Activated naive CD8-positive, alpha-beta T cell treated with anti-CD3 and anti-CD28 coated beads for 36 hours (primary cell): ENCODE measurements around the gene SMARCA5. TPM values are rescaled to one million over a fixed set of nuclear protein-coding genes. Genes with fewer than 3 reads are reported as not detected.
A peak's percentile ranks its signal among the peaks of the same experiment; 100 is the strongest.
"Not testable (repeated sequence)": the region's sequence is repeated elsewhere in the genome, so short reads cannot be mapped to it uniquely, and the experiment has no call there.

Experiments
- DNase-seq: peaks from one replicate; pipeline ENCODE4 v3.0.0; 2021
- H3K27ac Mint-ChIP-seq: one replicate; pipeline ENCODE4 v1.8.0; 2022; ENCODE audit warnings: mild to moderate bottlenecking, moderate library complexity, mixed read lengths
- H3K27me3 Mint-ChIP-seq: one replicate; pipeline ENCODE4 v1.8.0; 2022; ENCODE audit warnings: mild to moderate bottlenecking, mixed read lengths
- H3K36me3 Mint-ChIP-seq: one replicate; pipeline ENCODE4 v1.8.0; 2021; ENCODE audit warnings: mild to moderate bottlenecking, mixed read lengths
- H3K4me1 Mint-ChIP-seq: one replicate; pipeline ENCODE4 v1.8.0; 2021; ENCODE audit warnings: mixed read lengths
- H3K4me3 Mint-ChIP-seq: one replicate; pipeline ENCODE4 v1.8.0; 2022; ENCODE audit warnings: mild to moderate bottlenecking, moderate library complexity, mixed read lengths
- H3K9me3 Mint-ChIP-seq: one replicate; pipeline ENCODE4 v1.8.0; 2022; ENCODE audit warnings: mixed read lengths
- total RNA-seq, 2 experiments: library from RNA; stranded (reverse); gene quantifications; one replicate each; pipeline ENCODE4 v1.2.3, GENCODE V29; 2021

Gene SMARCA5
- total RNA-seq, 2 experiments from 2014 or later: 68.2 to 68.5 TPM

- peaks cover 31% of the 10 kb centered on the region for H3K36me3 Mint-ChIP-seq
- no peaks in the 10 kb centered on the region for H3K9me3 Mint-ChIP-seq
- peak overlapping the region; percentile 90 for H3K4me3 Mint-ChIP-seq
- no peaks in the 10 kb centered on the region for H3K27me3 Mint-ChIP-seq
- H3K4me1 Mint-ChIP-seq: peaks cover 35% of the 10 kb centered on the region
- peak; percentile 16 for DNase-seq
- peak overlapping the region; percentile 96 for H3K27ac Mint-ChIP-seq
Measured at GRCh38 chr4:143514497-143514896, 995 bp downstream of the SMARCA5 start.

DNA sequence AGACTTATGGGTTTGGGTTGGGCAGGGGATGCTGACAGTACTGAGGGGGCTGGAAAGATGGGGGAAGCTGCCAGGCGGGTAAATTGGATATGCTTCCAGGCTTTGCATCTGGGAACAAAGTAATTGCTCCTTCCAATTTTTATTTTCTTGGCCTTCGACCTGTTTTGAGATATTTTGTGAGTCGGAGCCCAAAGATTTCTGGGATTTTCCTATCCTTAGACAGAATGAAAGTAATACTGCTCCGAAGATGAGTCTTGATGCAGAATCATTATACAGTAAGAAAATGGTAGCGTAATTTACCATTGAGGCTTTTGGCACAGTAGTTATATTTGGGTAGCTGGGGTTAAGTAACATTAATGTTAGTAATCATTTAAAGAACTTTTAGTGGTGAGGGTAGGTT is 1.4 kb downstream of the SMARCA5 start:
- H3K9me3 Mint-ChIP-seq: no peaks in the 10 kb centered on the region
- H3K36me3 Mint-ChIP-seq: peaks cover 35% of the 10 kb centered on the region
- H3K27me3 Mint-ChIP-seq: no peaks in the 10 kb centered on the region
- H3K27ac Mint-ChIP-seq: peak overlapping the region; percentile 96
- no peak for DNase-seq
- peaks cover 39% of the 10 kb centered on the region for H3K4me1 Mint-ChIP-seq
- peak overlapping the region; percentile 90 for H3K4me3 Mint-ChIP-seq

- H3K4me3 Mint-ChIP-seq: peak overlapping the region; percentile 90
- H3K27me3 Mint-ChIP-seq: no peaks in the 10 kb centered on the region
- peaks cover 36% of the 10 kb centered on the region for H3K36me3 Mint-ChIP-seq
- no peaks in the 10 kb centered on the region for H3K9me3 Mint-ChIP-seq
- peaks cover 48% of the 10 kb centered on the region for H3K4me1 Mint-ChIP-seq
- H3K27ac Mint-ChIP-seq: peak overlapping the region; percentile 56
- DNase-seq: no peak
Measured at GRCh38 chr4:143515905-143516304, 2.4 kb downstream of the SMARCA5 start.

GRCh38 chr4:143517764-143518163 is 4.3 kb downstream of the SMARCA5 start:
- H3K9me3 Mint-ChIP-seq: no peaks in the 10 kb centered on the region
- H3K27ac Mint-ChIP-seq: peak overlapping the region; percentile 16
- no peaks in the 10 kb centered on the region for H3K27me3 Mint-ChIP-seq
- no peak for DNase-seq
- H3K4me1 Mint-ChIP-seq: peaks cover 57% of the 10 kb centered on the region
- no peak overlapping the region for H3K4me3 Mint-ChIP-seq
- peaks cover 44% of the 10 kb centered on the region for H3K36me3 Mint-ChIP-seq

- Mint-ChIP-seq H3K9me3 (no peaks in the 10 kb centered on the region), H3K27me3 (no peaks in the 10 kb centered on the region), H3K36me3 (peaks cover 28% of the 10 kb centered on the region), H3K4me3 (no peak overlapping the region), H3K4me1 (peaks cover 43% of the 10 kb centered on the region), H3K27ac (no peak overlapping the region)
- no peak for DNase-seq
Measured at GRCh38 chr4:143524211-143524610, 10.7 kb downstream of the SMARCA5 start.

DNA sequence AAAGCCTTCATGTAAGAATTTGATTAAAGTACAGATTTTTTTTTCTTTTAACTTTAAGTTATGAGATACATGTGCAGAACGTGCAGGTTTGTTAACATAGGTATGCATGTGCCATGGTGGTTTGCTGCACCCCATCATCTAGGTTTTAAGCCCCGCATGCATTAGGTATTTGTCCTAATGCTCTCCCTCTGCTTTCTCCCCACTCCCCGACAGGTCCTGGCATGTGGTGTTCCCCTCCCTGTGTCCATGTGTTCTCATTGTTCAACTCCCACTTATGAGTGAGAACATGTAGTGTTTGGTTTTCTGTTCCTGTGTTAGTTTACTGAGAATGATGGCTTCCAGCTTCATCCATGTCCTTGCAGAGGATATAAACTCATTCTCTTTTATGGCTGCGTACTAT is 14.5 kb downstream of the SMARCA5 start:
- Mint-ChIP-seq H3K4me1 (peaks cover 16% of the 10 kb centered on the region), H3K36me3 (peaks cover 20% of the 10 kb centered on the region)
- H3K4me3 Mint-ChIP-seq, H3K27ac Mint-ChIP-seq, H3K27me3 Mint-ChIP-seq, DNase-seq, H3K9me3 Mint-ChIP-seq: not testable (repeated sequence)

DNA sequence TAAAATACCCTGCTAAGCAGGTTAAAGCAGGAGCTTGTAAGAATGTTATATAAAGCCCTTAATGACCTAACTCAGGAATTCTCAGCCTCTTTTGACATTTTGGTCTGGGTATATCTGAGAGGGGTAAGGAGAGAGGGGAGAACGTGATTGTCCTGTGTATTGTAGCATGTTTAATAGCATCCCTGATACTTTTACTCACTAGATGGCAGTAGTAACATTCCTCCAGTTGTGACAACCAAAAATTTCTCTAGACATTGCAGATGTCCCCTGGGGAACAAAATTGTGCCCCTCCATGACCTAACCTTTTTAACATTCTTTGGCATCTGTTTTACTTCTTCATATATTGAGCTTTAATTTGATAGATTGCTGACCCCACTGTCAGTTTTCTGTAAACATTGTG is 17.9 kb downstream of the SMARCA5 start:
- no peak for DNase-seq
- Mint-ChIP-seq H3K4me1 (peaks cover 6% of the 10 kb centered on the region), H3K27ac (no peak overlapping the region), H3K36me3 (peaks cover 19% of the 10 kb centered on the region), H3K27me3 (no peaks in the 10 kb centered on the region), H3K9me3 (no peaks in the 10 kb centered on the region), H3K4me3 (no peak overlapping the region)

DNA sequence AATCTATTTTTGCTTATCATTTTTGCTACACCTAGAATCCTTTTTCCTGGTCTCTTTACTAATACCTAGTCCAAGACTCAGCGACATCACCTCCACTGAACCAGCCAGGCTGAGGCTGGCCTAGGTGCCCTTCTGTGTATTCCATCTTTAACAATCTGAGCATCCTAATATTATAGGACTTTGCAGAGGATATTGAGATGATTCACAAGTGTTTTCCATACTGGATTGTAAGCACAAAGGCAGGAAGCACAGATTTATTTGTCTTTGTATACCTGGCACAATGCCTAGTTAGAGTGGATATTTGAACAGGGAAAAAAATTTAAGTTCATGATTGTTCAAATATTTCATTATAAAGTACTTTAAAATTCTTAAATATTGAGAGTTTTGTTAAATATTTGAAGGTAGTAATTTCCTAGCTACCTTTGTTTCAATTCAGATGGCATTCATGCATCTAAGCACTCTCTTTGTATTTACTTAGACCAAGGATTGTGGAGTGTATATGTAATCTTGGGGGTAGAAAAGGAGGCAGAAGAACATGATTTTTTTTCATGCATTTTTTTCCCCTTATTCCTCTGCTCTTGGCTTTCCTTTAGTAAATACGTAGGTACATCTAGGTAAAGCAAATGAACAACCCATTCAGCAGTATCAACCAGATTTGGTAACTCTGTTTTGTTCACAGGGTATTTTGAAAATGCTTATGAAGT is 18.4 kb downstream of the SMARCA5 start:
- Mint-ChIP-seq H3K4me1 (peaks cover 4% of the 10 kb centered on the region), H3K4me3 (peak overlapping the region; percentile 32), H3K36me3 (peaks cover 16% of the 10 kb centered on the region), H3K27ac (no peak overlapping the region), H3K9me3 (no peaks in the 10 kb centered on the region), H3K27me3 (no peaks in the 10 kb centered on the region)
- no peak for DNase-seq

DNA sequence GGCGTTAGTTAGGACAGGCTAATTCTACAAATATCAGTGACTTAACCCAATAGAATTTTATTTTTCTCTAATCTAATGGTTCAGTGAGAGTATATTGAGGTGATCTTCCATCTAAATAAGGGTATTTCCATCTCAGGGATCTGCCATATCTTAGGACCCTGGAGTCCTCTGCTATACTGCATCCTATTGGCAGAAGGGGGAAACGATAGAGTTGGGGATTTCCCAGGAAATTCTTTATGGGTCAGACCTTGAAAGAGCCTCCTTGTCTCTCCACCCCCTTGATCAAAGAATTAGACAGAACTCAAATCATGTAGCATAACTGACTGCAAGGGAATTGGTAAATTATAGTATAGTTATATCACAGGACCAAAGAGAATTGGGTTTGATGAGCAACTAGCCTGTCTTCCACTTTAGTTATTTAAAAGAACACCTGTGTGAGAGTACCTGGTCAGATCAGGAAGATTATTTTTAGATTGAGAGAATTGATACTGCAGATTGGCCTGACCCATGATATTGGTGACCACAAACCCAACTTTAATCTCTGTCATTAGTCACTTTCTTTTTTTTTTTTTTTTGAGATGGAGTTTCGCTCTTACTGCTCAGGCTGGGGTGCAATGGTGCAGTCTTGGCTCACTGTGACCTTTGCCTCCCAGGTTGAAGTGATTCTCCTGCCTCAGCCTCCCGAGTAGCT is 25.6 kb downstream of the SMARCA5 start:
- peaks cover 7% of the 10 kb centered on the region for H3K9me3 Mint-ChIP-seq
- H3K27ac Mint-ChIP-seq: peak overlapping the region; percentile 67
- peaks cover 46% of the 10 kb centered on the region for H3K36me3 Mint-ChIP-seq
- H3K4me3 Mint-ChIP-seq: no peak overlapping the region
- peaks cover 19% of the 10 kb centered on the region for H3K4me1 Mint-ChIP-seq
- DNase-seq: no peak
- no peaks in the 10 kb centered on the region for H3K27me3 Mint-ChIP-seq

DNA sequence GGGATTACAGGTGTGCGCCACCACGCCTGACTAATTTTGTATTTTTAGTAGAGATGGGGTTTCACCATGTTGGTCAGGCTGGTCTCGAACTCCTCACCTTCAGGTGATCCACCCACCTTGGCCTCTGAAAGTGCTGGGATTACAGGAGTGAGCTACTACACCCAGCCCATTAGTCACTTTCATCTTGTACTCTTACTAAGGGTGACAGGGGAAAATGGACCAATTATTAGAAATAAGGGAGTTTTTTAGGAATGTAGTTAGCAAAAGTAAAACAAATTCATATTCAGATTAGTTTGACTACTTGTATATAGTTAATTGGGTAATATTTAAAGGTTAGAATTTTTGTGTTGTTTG is 26.1 kb downstream of the SMARCA5 start:
- Mint-ChIP-seq H3K27me3 (no peaks in the 10 kb centered on the region), H3K36me3 (peaks cover 47% of the 10 kb centered on the region), H3K4me1 (peaks cover 19% of the 10 kb centered on the region), H3K27ac (peak overlapping the region; percentile 67), H3K4me3 (no peak overlapping the region), H3K9me3 (peaks cover 7% of the 10 kb centered on the region)
- no peak for DNase-seq

DNA sequence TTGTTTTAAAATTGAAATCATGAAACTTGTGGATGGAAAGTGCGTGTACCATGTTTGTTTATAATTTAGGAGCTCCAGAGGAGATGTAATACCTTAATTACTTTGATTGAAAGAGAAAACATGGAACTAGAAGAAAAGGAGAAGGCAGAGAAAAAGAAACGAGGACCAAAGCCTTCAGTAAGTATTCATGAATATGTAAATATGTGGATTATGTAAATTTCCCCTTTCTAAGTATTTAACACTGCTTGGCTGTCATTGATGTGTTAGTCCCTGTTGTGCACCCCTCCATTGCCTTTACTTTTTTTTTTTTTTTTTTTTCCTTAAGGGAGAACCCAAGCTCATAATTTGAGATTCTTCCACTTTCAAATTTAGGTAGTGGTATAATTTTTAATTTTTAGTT is 36.4 kb downstream of the SMARCA5 start:
- no peak overlapping the region for H3K27ac Mint-ChIP-seq

DNA sequence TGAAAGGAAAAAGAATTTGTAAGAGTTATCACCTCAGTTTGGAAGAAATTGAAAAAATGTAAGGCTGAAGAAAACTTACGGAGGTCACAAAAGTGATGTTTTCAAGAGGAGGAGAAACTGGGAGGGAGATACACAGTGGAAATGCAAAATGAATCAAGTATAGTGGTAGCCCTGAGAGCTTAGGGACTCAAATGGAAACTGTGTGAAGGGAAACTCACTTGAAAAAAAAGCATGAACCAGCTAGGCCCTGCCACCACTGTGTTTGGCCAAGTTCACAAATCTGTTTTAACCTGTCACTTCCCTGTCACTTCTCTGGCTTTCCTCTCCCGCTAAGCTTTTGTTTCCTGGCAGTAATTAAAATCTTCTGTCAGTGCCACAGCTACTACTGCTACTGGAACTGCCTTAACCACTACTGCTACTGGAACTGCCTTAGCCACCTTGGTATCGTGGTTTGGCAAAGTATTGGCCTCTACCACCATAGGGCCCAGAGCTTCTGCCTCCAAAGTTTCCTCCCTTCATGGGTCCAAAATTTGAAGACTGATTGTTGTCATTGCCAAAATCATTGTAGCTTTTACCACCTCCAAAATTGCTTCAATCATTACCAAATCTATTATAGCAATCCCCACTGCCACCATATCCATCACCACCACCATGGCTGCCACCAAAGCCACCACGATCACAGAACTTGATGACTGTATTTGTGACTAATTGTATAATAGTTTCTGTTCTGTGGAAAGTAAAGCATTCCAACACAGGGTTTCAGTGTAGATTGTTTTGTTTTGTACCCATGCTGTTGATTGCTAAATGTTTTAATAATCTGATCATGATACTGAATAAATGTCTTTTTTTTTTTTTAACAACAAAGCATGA is 41.5 kb downstream of the SMARCA5 start:
- Mint-ChIP-seq H3K9me3 (no peaks in the 10 kb centered on the region), H3K36me3 (peaks cover 19% of the 10 kb centered on the region), H3K4me3 (no peak overlapping the region), H3K4me1 (peaks cover 24% of the 10 kb centered on the region), H3K27me3 (no peaks in the 10 kb centered on the region), H3K27ac (peak overlapping the region; percentile 60)
- DNase-seq: peak; percentile 16

More for the DNA sequence above, 36.4 kb downstream of the SMARCA5 start:
- Mint-ChIP-seq H3K9me3 (no peaks in the 10 kb centered on the region), H3K36me3 (peaks cover 21% of the 10 kb centered on the region), H3K4me3 (no peak overlapping the region), H3K27me3 (no peaks in the 10 kb centered on the region), H3K4me1 (peaks cover 12% of the 10 kb centered on the region)
- DNase-seq: no peak

DNA sequence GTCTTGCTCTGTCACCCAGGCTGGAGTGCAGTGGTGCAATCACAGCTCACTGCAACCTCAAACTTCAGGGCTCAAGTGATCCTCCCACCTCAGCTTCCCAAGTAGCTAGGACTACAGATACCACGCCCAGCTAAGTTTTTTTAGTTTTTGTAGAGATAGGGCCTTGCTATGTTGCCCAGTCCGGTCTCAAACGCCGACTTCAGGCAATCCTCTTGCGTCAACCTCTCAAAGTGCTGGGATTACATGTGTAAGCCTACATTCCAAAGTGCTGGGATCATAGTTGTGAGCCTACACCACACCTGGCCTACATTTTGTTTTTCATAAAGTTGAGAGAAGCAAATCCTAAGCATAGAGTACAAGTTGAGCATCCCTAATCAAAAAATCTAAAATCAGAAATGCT is 42.2 kb downstream of the SMARCA5 start:
- DNase-seq: no peak
- Mint-ChIP-seq H3K4me1 (peaks cover 30% of the 10 kb centered on the region), H3K9me3 (no peaks in the 10 kb centered on the region), H3K4me3 (no peak overlapping the region), H3K27ac (no peak overlapping the region), H3K36me3 (peaks cover 23% of the 10 kb centered on the region), H3K27me3 (no peaks in the 10 kb centered on the region)

DNA sequence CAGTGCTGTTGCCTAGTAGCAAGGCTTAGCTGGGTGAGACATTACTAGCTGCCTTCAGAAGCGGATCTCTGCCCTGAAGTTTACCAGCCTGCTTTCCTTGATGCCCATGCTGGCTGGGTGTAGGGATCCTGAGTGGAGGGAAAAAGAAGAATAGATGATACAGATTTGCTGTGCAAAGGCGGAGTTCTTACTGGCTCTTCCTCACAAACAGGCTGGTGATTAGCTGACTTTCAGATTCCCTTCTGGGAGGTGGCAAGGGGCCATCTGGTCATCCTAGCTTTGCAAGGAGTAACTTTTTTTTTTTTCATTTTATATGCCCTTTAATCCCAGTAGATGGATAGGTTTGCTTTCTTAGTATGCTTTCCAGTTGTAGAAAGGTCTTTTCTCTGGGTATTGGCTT is 44.8 kb downstream of the SMARCA5 start:
- H3K9me3 Mint-ChIP-seq: peaks cover 5% of the 10 kb centered on the region
- H3K4me3 Mint-ChIP-seq: peak overlapping the region; percentile 88
- peak overlapping the region; percentile 89 for H3K27ac Mint-ChIP-seq
- H3K36me3 Mint-ChIP-seq: peaks cover 28% of the 10 kb centered on the region
- peaks cover 41% of the 10 kb centered on the region for H3K4me1 Mint-ChIP-seq
- no peak for DNase-seq
- no peaks in the 10 kb centered on the region for H3K27me3 Mint-ChIP-seq
